OCI-LY7 (cell line): ENCODE data around the gene TRHDE. TPM values are rescaled to one million over a fixed set of nuclear protein-coding genes. Genes with fewer than 3 reads are reported as not detected.

Experiments used
- BruUV-seq: library from RNA; stranded (reverse); fragments of 400-500 nt; replicated peaks from 2 replicates; lab custom pipeline; 2021; lab: Mats Ljungman, UMichigan
- CTCF ChIA-PET: fragments of 300-600 bp; sonication (Branson Sonifier 250); formaldehyde crosslinking; loops from one replicate; lab custom pipeline; 2022; ENCODE audit warnings: antibody characterized with exemption; ENCODE audit not compliant: unreplicated experiment; lab: Charles Lee
- POLR2A ChIA-PET: fragments of 300-600 bp; sonication (Branson Sonifier 250); formaldehyde crosslinking; loops from one replicate; lab custom pipeline; 2022; ENCODE audit warnings: antibody characterized with exemption; lab: Charles Lee
- DNase-seq: peaks from one replicate; pipeline ENCODE4 v3.0.0-alpha.2; 2015; ENCODE audit warnings: low spot score
- H2AFZ ChIP-seq: fragments of 200-600 bp; sonication (generic), shearing (Covaris generic); 2 replicates; pipeline ENCODE4 v1.6.1; 2014; ENCODE audit warnings: mild to moderate bottlenecking, antibody characterized with exemption, low read length, moderate library complexity
- H3K27ac ChIP-seq: fragments of 200-600 bp; sonication (generic); 2 replicates; pipeline ENCODE4 v1.5.1; 2014; ENCODE audit warnings: mixed run types, low read depth, mild to moderate bottlenecking, moderate library complexity, low read length, inconsistent platforms; ENCODE audit not compliant: poor library complexity, severe bottlenecking
- H3K36me3 ChIP-seq: fragments of 200-600 bp; sonication (generic); 2 replicates; pipeline ENCODE4 v1.6.1; 2014; ENCODE audit warnings: mild to moderate bottlenecking, antibody characterized with exemption, low read length, moderate library complexity, mixed read lengths; ENCODE audit not compliant: insufficient read depth
- H3K4me1 ChIP-seq: fragments of 200-600 bp; sonication (generic); 2 replicates; pipeline ENCODE4 v1.5.1; 2014; ENCODE audit warnings: mild to moderate bottlenecking, low read length; ENCODE audit not compliant: insufficient read depth, poor library complexity, severe bottlenecking
- H3K4me2 ChIP-seq: fragments of 200-600 bp; sonication (generic); 2 replicates; pipeline ENCODE4 v1.6.1; 2014; ENCODE audit warnings: mild to moderate bottlenecking, low read length
- H3K4me3 ChIP-seq: fragments of 200-600 bp; sonication (generic); 2 replicates; pipeline ENCODE4 v1.5.1; 2014; ENCODE audit warnings: mild to moderate bottlenecking, low read depth, low read length; ENCODE audit not compliant: poor library complexity, severe bottlenecking
- H3K79me2 ChIP-seq: fragments of 200-600 bp; sonication (generic); 2 replicates; pipeline ENCODE4 v1.6.1; 2016; ENCODE audit warnings: low read depth, mild to moderate bottlenecking, low read length, moderate library complexity, mixed read lengths; ENCODE audit not compliant: insufficient read depth
- H3K9me2 ChIP-seq: fragments of 200-600 bp; sonication (generic); 2 replicates; pipeline ENCODE4 v1.6.1; 2016; ENCODE audit warnings: mild to moderate bottlenecking, low read length, mixed read lengths; ENCODE audit not compliant: insufficient read depth
- H3K9me3 ChIP-seq: fragments of 200-600 bp; sonication (generic); 2 replicates; pipeline ENCODE4 v1.6.1; 2014; ENCODE audit warnings: mild to moderate bottlenecking, mixed run types, low read length, mixed read lengths
- H4K20me1 ChIP-seq: fragments of 200-600 bp; sonication (generic); 2 replicates; pipeline ENCODE4 v1.6.1; 2014; ENCODE audit warnings: mild to moderate bottlenecking, antibody characterized with exemption, low read length, moderate library complexity, mixed read lengths; ENCODE audit not compliant: insufficient read depth
- CTCF ChIP-seq: fragments of 200-600 bp; sonication (generic); conservative IDR thresholded peaks from 2 replicates; pipeline ENCODE4 v1.5.1; 2014; ENCODE audit warnings: mild to moderate bottlenecking, antibody characterized with exemption, low read length, moderate library complexity, mixed read lengths
- EZH2phosphoT487 ChIP-seq: fragments of 200-600 bp; sonication (generic); IDR thresholded peaks from 2 replicates; pipeline ENCODE4 v1.6.1; 2018; ENCODE audit warnings: low read depth, borderline replicate concordance, mild to moderate bottlenecking, mixed run types, antibody characterized with exemption, low read length, moderate library complexity, mixed read lengths
- intact Hi-C: fragments of 100-400 bp; cut with micrococcal nuclease; formaldehyde crosslinking; loops from one replicate; pipeline ENCODE4 v1.10.0; 2022; ENCODE audit not compliant: unreplicated experiment
- total RNA-seq, 2 experiments: library from RNA; depleted of rRNA in 1 of 2; stranded (reverse); fragments of >200 nt in 1 of 2; shearing (Covaris generic) in 1 of 2; gene quantifications; 2 replicates each; pipeline ENCODE4 v1.2.3, GENCODE V29; 2014 to 2022

Gene TRHDE
- total RNA-seq, 2 experiments from 2014 or later: not detected

DNA sequence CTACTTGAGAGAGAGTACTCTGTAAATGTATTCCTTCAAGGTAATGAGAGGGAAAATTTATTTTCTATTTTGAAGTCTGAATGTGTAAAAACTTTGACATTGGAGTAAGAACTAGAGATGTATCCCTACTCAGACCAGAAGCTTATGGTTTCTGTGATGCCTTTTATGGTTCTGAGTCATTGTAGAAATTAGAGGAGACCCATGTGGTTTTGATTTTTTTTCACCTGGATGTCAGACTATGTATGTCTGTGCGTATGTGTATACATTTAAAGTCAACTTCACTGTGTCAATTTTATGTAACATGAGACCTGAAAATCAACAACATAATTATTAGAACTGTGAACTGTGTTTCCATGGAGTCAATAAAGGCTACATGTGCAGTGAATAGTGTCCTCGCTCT is 302.0 kb downstream of the TRHDE start:
- Histone ChIP-seq H3K4me2 (no peak overlapping the region), H3K9me3 (no peaks in the 10 kb centered on the region), H3K4me3 (no peak overlapping the region), H3K79me2 (no peaks in the 10 kb centered on the region), H3K27ac (no peak overlapping the region), H4K20me1 (no peaks in the 10 kb centered on the region), H3K36me3 (no peaks in the 10 kb centered on the region), H2AFZ (no peak overlapping the region), H3K9me2 (no peaks in the 10 kb centered on the region), H3K4me1 (no peaks in the 10 kb centered on the region)
- DNase-seq: no peak
- ChIA-PET CTCF (no interaction called here), POLR2A (no interaction called here)
- BruUV-seq: no TSS peak
- no peak for TF ChIP-seq CTCF
- no peak for TF ChIP-seq EZH2phosphoT487
- intact Hi-C loops: no loop called here

GRCh38 chr12:72578327-72578726 is 306.2 kb downstream of the TRHDE start:
- H3K4me3 ChIP-seq: no peak overlapping the region
- CTCF ChIA-PET: no interaction called here
- BruUV-seq: no TSS peak

More at GRCh38 chr12:72578327-72578726, 306.2 kb downstream of the TRHDE start:
- H3K4me1 ChIP-seq: no peaks in the 10 kb centered on the region
- DNase-seq: no peak
- H3K27ac ChIP-seq: no peak overlapping the region
- H3K79me2 ChIP-seq: no peaks in the 10 kb centered on the region
- no peak overlapping the region for H2AFZ ChIP-seq
- H4K20me1 ChIP-seq: no peaks in the 10 kb centered on the region
- H3K36me3 ChIP-seq: no peaks in the 10 kb centered on the region
- POLR2A ChIA-PET: no interaction called here
- H3K9me2 ChIP-seq: no peaks in the 10 kb centered on the region
- intact Hi-C loops: no loop called here
- TF ChIP-seq EZH2phosphoT487 (no peak), CTCF (no peak)
- H3K9me3 ChIP-seq: no peaks in the 10 kb centered on the region
- no peak overlapping the region for H3K4me2 ChIP-seq
